IMR-90 (cell line): ENCODE measurements around the gene IFIT3. TPM values are rescaled to one million over a fixed set of nuclear protein-coding genes. Genes with fewer than 3 reads are reported as not detected.

Experiments used
- ATAC-seq: fragments of 200-7000 bp; cut with Tn5 transposase; 2 replicates; pipeline ENCODE4 v1.9.1; 2020; ENCODE audit warnings: low read depth, mild to moderate bottlenecking, moderate library complexity
- BruUV-seq: library from RNA; stranded (reverse); fragments of 400-500 nt; replicated peaks from 2 replicates; lab custom pipeline; 2021; lab: Mats Ljungman, UMichigan
- CTCF ChIA-PET: fragments of 300-600 bp; formaldehyde crosslinking; extraction: SDS; loops from one replicate; lab custom pipeline; 2021; ENCODE audit warnings: antibody characterized with exemption; lab: Yijun Ruan, JAX
- POLR2A ChIA-PET: fragments of 300-600 bp; sonication (Branson Sonifier 250); formaldehyde crosslinking; loops from one replicate; lab custom pipeline; 2022; ENCODE audit warnings: antibody characterized with exemption; ENCODE audit not compliant: unreplicated experiment; lab: Charles Lee
- DNase-seq: peaks from one replicate; pipeline ENCODE4 v3.0.0; 2013
- H2AFZ ChIP-seq: replicated peaks from 2 replicates; pipeline ENCODE3; 2013; ENCODE audit warnings: low read length, mild to moderate bottlenecking; ENCODE audit not compliant: poor library complexity
- H2AK5ac ChIP-seq: 2 replicates; pipeline ENCODE4 v1.6.1; 2013; ENCODE audit warnings: low read depth, low read length, inconsistent platforms
- H2AK9ac ChIP-seq: replicated peaks from 2 replicates; pipeline ENCODE3; 2013; ENCODE audit warnings: mild to moderate bottlenecking, low read depth, low read length, moderate library complexity; ENCODE audit not compliant: poor library complexity
- H2BK120ac ChIP-seq: 2 replicates; pipeline ENCODE4 v1.6.1; 2013; ENCODE audit warnings: low read depth, low read length, inconsistent platforms
- H2BK15ac ChIP-seq: 3 replicates; pipeline ENCODE4 v1.6.1; 2013; ENCODE audit warnings: low read depth, low read length, inconsistent platforms
- H2BK20ac ChIP-seq: 2 replicates; pipeline ENCODE4 v1.6.1; 2013; ENCODE audit warnings: low read depth, mild to moderate bottlenecking, inconsistent platforms, low read length, moderate library complexity
- H2BK5ac ChIP-seq: 2 replicates; pipeline ENCODE4 v1.6.1; 2013; ENCODE audit warnings: mild to moderate bottlenecking, low read depth, low read length, inconsistent platforms; ENCODE audit not compliant: poor library complexity, severe bottlenecking
- H3K14ac ChIP-seq: replicated peaks from 2 replicates; pipeline ENCODE4 v1.6.1; 2013; ENCODE audit warnings: low read depth, low read length, inconsistent platforms
- H3K18ac ChIP-seq: 2 replicates; pipeline ENCODE4 v1.6.1; 2013; ENCODE audit warnings: low read depth, low read length, control low read depth
- H3K23ac ChIP-seq: 2 replicates; pipeline ENCODE4 v1.6.1; 2013; ENCODE audit warnings: low read depth, low read length, inconsistent platforms
- H3K27ac ChIP-seq: 2 replicates; pipeline ENCODE4 v1.5.1; 2013; ENCODE audit warnings: mild to moderate bottlenecking, control low read depth, low read length; ENCODE audit not compliant: insufficient read depth
- H3K27me3 ChIP-seq: 2 replicates; pipeline ENCODE4 v1.6.1; 2013; ENCODE audit warnings: low read length; ENCODE audit not compliant: control insufficient read depth, insufficient read depth
- H3K36me3 ChIP-seq: 2 replicates; pipeline ENCODE4 v1.6.1; 2013; ENCODE audit warnings: low read length, mixed read lengths; ENCODE audit not compliant: control insufficient read depth, insufficient read depth
- H3K4ac ChIP-seq: 2 replicates; pipeline ENCODE4 v1.6.1; 2013; ENCODE audit warnings: low read depth, low read length, inconsistent platforms
- H3K4me1 ChIP-seq: 2 replicates; pipeline ENCODE4 v1.6.1; 2013; ENCODE audit warnings: low read length, mixed read lengths; ENCODE audit not compliant: control insufficient read depth, insufficient read depth
- H3K4me2 ChIP-seq: 2 replicates; pipeline ENCODE4 v1.6.1; 2013; ENCODE audit warnings: low read depth, mild to moderate bottlenecking, control low read depth, low read length, moderate library complexity
- H3K4me3 ChIP-seq: 2 replicates; pipeline ENCODE4 v1.5.1; 2013; ENCODE audit warnings: low read depth, mild to moderate bottlenecking, control low read depth, low read length, moderate library complexity; ENCODE audit not compliant: insufficient read depth
- H3K56ac ChIP-seq: 2 replicates; pipeline ENCODE4 v1.6.1; 2013; ENCODE audit warnings: low read length, inconsistent platforms; ENCODE audit not compliant: insufficient read depth; ENCODE audit errors: extremely low read depth
- H3K79me1 ChIP-seq, 2 experiments: 2 replicates each; pipeline ENCODE4 v1.6.1; 2013; ENCODE audit warnings: low read length in 2 of 2, inconsistent platforms in 1 of 2, low read depth in 1 of 2
- H3K9ac ChIP-seq: 2 replicates; pipeline ENCODE4 v1.6.1; 2013; ENCODE audit warnings: low read depth, low read length, control low read depth
- H3K9me1 ChIP-seq: 2 replicates; pipeline ENCODE4 v1.6.1; 2013; ENCODE audit warnings: low read length, inconsistent platforms; ENCODE audit not compliant: insufficient read depth
- H3K9me3 ChIP-seq: 2 replicates; pipeline ENCODE4 v1.6.1; 2013; ENCODE audit warnings: low read length; ENCODE audit not compliant: control insufficient read depth, insufficient read depth
- H4K20me1 ChIP-seq: 2 replicates; pipeline ENCODE4 v1.6.1; 2013; ENCODE audit warnings: low read length, inconsistent platforms; ENCODE audit not compliant: insufficient read depth
- H4K5ac ChIP-seq: 2 replicates; pipeline ENCODE4 v1.6.1; 2013; ENCODE audit warnings: mild to moderate bottlenecking, low read depth, low read length, control low read depth
- H4K8ac ChIP-seq, 2 experiments: 2 replicates each; pipeline ENCODE4 v1.6.1; 2013; ENCODE audit warnings: low read depth in 2 of 2, low read length in 2 of 2, control low read depth in 1 of 2, inconsistent platforms in 1 of 2
- H4K91ac ChIP-seq: 2 replicates; pipeline ENCODE4 v1.6.1; 2013; ENCODE audit warnings: low read depth, low read length, inconsistent platforms; ENCODE audit not compliant: insufficient read depth
- BHLHE40 ChIP-seq: fragments of 150-350 bp; IDR thresholded peaks from 2 replicates; pipeline ENCODE4 v1.6.1; 2016; ENCODE audit warnings: mild to moderate bottlenecking, low read depth, low read length
- CEBPB ChIP-seq: IDR thresholded peaks from 2 replicates; pipeline ENCODE4 v1.6.1; 2012; ENCODE audit warnings: low read depth, low read length, improper control_type of control experiment
- CHD1 ChIP-seq: IDR thresholded peaks from 2 replicates; pipeline ENCODE4 v1.6.1; 2012; ENCODE audit warnings: low read depth, low read length, improper control_type of control experiment
- CTCF ChIP-seq: conservative IDR thresholded peaks from 2 replicates; pipeline ENCODE4 v1.5.1; 2012; ENCODE audit warnings: mild to moderate bottlenecking, low read depth, low read length, improper control_type of control experiment
- FOS ChIP-seq: fragments of 150-350 bp; IDR thresholded peaks from 2 replicates; pipeline ENCODE4 v1.6.1; 2016; ENCODE audit warnings: low read depth, low read length
- MAFK ChIP-seq: IDR thresholded peaks from 2 replicates; pipeline ENCODE4 v1.6.1; 2012; ENCODE audit warnings: low read depth, low read length, improper control_type of control experiment
- MAZ ChIP-seq: IDR thresholded peaks from 2 replicates; pipeline ENCODE4 v1.6.1; 2012; ENCODE audit warnings: low read depth, mild to moderate bottlenecking, low read length, improper control_type of control experiment, moderate library complexity, borderline replicate concordance
- MXI1 ChIP-seq: IDR thresholded peaks from 2 replicates; pipeline ENCODE4 v1.6.1; 2012; ENCODE audit warnings: low read depth, mild to moderate bottlenecking, low read length, moderate library complexity, borderline replicate concordance
- NFE2L2 ChIP-seq: fragments of 150-350 bp; IDR thresholded peaks from 2 replicates; pipeline ENCODE4 v1.6.1; 2016; ENCODE audit warnings: low read depth, mild to moderate bottlenecking, low read length
- POLR2A ChIP-seq: IDR thresholded peaks from 2 replicates; pipeline ENCODE4 v1.6.1; 2012; ENCODE audit warnings: mild to moderate bottlenecking, low read depth, low read length
- RAD21 ChIP-seq: IDR thresholded peaks from 2 replicates; pipeline ENCODE4 v1.6.1; 2012; ENCODE audit warnings: low read length, improper control_type of control experiment
- RCOR1 ChIP-seq: IDR thresholded peaks from 2 replicates; pipeline ENCODE4 v1.6.1; 2012; ENCODE audit warnings: mild to moderate bottlenecking, low read length, improper control_type of control experiment; ENCODE audit not compliant: insufficient replicate concordance
- RFX5 ChIP-seq: IDR thresholded peaks from 2 replicates; pipeline ENCODE4 v1.8.0; 2012; ENCODE audit warnings: low read depth, mild to moderate bottlenecking, low read length, moderate library complexity
- SMC3 ChIP-seq: fragments of 150-350 bp; IDR thresholded peaks from 2 replicates; pipeline ENCODE4 v1.6.1; 2016; ENCODE audit warnings: low read depth, mild to moderate bottlenecking, antibody characterized with exemption, low read length, moderate library complexity
- USF2 ChIP-seq: fragments of 150-350 bp; IDR thresholded peaks from 2 replicates; pipeline ENCODE4 v1.6.1; 2017; ENCODE audit warnings: mild to moderate bottlenecking, antibody characterized with exemption, low read length, low read depth
- WGBS, 2 experiments: methylation state at CpG; one replicate each; pipeline versions ENCODE4 v1.1.5 to v1.1.7; 2013; ENCODE audit warnings: missing lambda C conversion rate in 2 of 2; ENCODE audit not compliant: insufficient read length in 1 of 2; ENCODE audit errors: extremely low coverage in 2 of 2; 5-methylcytosine and 5-hydroxymethylcytosine counted together
- dilution Hi-C: fragments of 300-500 bp; cut with HindIII; formaldehyde crosslinking; loops from one replicate; pipeline ENCODE4 v1.14.3; 2018; ENCODE audit warnings: low sequenced_read_pairs; ENCODE audit not compliant: unreplicated experiment
- in situ Hi-C: fragments of 300-500 bp; cut with MboI; formaldehyde crosslinking; loops from 3 replicates; pipeline ENCODE4 v1.14.3; 2019; ENCODE audit warnings: low sequenced_read_pairs, inconsistent platforms, mixed read lengths
- intact Hi-C: fragments of 100-400 bp; cut with micrococcal nuclease; formaldehyde crosslinking; loops from 2 replicates; pipeline ENCODE4 v1.10.0; 2022
- polyA plus RNA-seq, 3 experiments: library from polyadenylated mRNA; depleted of rRNA; stranded (reverse); fragments of >200 nt; gene quantifications; 2 replicates each; pipeline ENCODE4 v1.2.3, GENCODE V29; 2012; ENCODE audit warnings: low replicate concordance in 1 of 3
- total RNA-seq: library from RNA; depleted of rRNA; stranded (reverse); fragments of >200 nt; gene quantifications from 2 replicates; pipeline ENCODE4 v1.2.3, GENCODE V29; 2012
- TF ChIP-seq, protein P1 (sequence below): fragments of 150-350 bp; IDR thresholded peaks from 2 replicates; pipeline ENCODE4 v1.6.1; 2016; ENCODE audit warnings: low read depth, mild to moderate bottlenecking, low read length, moderate library complexity, borderline replicate concordance

Gene IFIT3
- total and polyA plus RNA-seq, 2 of the 4 experiments (the other 2 are of a cell fraction): 3.5 to 7.3 TPM

- dilution Hi-C loops: no loop called here
- no peak for ATAC-seq
- 100% methylated on average over 1 of the region's 4 CpGs; no CpG with 5 or more reads in 1 of the 2 experiments for WGBS, 2 experiments
These were observed 30.4 kb upstream of the IFIT3 start for GRCh38 chr10:89297356-89297755.

More at GRCh38 chr10:89297356-89297755, 30.4 kb upstream of the IFIT3 start:
- Histone ChIP-seq H3K79me1 (no peaks in the 10 kb centered on the region), H3K14ac (no peak overlapping the region), H4K91ac (peak overlapping the region; percentile 24; the same call in 1 of the 2 replicates), H2BK15ac (peak overlapping the region; percentile 23; the same call in 1 of the 3 replicates), H3K9ac (no peak overlapping the region), H3K4me3 (no peak overlapping the region), H4K8ac (no peak overlapping the region), H3K27me3 (no peaks in the 10 kb centered on the region), H3K36me3 (no peaks in the 10 kb centered on the region), H3K9me1 (no peaks in the 10 kb centered on the region; the same call in 1 of the 2 replicates), H3K9me3 (no peaks in the 10 kb centered on the region), H2BK120ac (peak overlapping the region; percentile 8; the same call in 1 of the 2 replicates), H3K18ac (peak overlapping the region; percentile 13; the same call in 1 of the 2 replicates), H2AK9ac (no peak overlapping the region), H4K5ac (no peak overlapping the region), H4K20me1 (no peaks in the 10 kb centered on the region), H2AFZ (peak overlapping the region; percentile 5), H3K56ac (no peak overlapping the region), H3K27ac (no peak overlapping the region), H3K4me2 (no peak overlapping the region), H3K4ac (0 out of 2 replicates have a peak overlapping the region, but pooled peaks have one; percentile 5), H2AK5ac (peak overlapping the region; percentile 65; the same call in 1 of the 2 replicates), H2BK5ac (no peak overlapping the region), H2BK20ac (peak overlapping the region; percentile 33; the same call in 1 of the 2 replicates), H3K23ac (no peak overlapping the region), H3K4me1 (peaks cover 8% of the 10 kb centered on the region)
- POLR2A ChIA-PET: no interaction called here
- TF ChIP-seq CHD1 (no peak), CTCF (no peak), NFE2L2 (no peak), CEBPB (no peak), FOS (no peak), RFX5 (no peak), BHLHE40 (no peak), MXI1 (no peak), USF2 (no peak), SMC3 (no peak), POLR2A (no peak), RAD21 (no peak), MAFK (no peak), MAZ (no peak), RCOR1 (no peak)
- TF ChIP-seq, protein P1, sequence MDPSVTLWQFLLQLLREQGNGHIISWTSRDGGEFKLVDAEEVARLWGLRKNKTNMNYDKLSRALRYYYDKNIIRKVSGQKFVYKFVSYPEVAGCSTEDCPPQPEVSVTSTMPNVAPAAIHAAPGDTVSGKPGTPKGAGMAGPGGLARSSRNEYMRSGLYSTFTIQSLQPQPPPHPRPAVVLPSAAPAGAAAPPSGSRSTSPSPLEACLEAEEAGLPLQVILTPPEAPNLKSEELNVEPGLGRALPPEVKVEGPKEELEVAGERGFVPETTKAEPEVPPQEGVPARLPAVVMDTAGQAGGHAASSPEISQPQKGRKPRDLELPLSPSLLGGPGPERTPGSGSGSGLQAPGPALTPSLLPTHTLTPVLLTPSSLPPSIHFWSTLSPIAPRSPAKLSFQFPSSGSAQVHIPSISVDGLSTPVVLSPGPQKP: no peak
- no TSS peak for BruUV-seq
- intact Hi-C loops: loop anchor here (5.0 kb wide), 1 partner anchor 445 kb away; the partner anchor contains the start of gene ANKRD22
- DNase-seq: no peak
- in situ Hi-C loops: no loop called here
- CTCF ChIA-PET: no interaction called here
